Activated CD4-positive, alpha-beta T cell treated with anti-CD3 and anti-CD28 coated beads, Interleukin-2, amount 50 U/mL, for 1 hour (primary cell): ENCODE data around the gene TBCK.
"Not testable (repeated sequence)": the region's sequence is repeated elsewhere in the genome, so short reads cannot be mapped to it uniquely, and the experiment has no call there.

ENCODE experiments used
- DNase-seq: peaks from one replicate; pipeline ENCODE4 v3.0.0-alpha.2; 2020

TBCK gene

DNA sequence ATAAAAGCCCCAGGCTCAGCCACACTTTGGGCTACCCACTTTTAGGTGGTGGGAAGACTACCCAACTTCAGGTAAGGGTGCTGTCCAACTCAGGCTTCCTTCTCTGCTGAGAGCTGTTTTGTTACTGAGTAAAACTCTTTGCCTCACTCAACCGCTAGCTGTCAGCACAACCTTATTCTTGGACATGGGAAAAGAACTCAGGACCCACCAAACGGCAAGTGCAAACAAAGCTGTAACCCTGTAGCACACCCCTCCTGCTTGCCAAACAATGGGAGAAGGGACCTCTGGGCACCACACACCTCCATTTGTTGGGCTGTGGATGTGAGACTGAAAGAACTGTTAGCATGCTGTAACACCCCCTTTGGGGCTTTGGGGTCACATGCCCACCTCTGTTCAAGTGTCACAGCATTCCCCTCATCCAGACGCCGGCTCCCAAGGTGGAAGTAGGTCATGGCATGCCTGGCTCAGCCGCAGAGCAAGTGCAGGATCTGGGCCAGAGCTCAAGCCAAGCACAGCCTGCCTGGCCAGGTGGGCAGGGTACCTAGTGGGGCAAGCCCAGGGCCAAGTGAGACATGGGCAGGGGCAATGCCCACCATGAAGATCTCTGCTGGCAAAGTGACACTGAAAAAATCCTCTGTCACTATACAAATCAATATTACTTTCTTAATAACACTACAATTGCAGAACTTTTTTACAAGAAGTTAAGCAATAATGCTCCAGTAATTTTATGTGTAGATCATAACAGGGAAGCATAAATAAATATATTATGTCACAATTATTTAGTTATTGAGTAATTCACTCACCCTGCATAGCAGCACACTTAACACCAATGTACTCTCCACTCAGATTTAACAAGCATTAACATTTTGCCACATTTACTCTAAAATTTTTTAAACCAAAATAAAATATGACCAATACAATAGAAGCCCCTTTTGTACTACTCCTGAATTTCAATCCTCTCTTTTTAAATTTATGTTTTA lies 107.2 kb downstream of the TBCK start:
- no peak for DNase-seq

DNA sequence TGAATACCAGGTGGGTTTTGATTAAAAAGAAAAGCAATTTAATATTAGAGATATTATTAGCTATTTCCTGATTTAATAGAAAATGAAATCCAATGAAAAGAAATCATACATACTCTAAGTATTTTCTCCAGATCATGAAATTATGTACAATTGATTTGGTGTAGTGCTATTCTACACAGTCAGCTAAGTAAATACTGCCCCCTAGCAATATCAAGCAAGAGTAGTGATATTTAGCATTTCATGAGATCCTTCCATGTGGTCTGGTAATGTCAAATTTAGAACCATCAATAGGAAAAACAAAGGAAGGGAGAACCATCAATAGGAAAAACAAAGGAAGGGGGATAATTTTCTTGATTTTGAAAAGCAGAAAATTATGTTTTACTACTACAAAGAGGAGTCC lies 114.6 kb downstream of the TBCK start:
- DNase-seq, result no peak

DNA sequence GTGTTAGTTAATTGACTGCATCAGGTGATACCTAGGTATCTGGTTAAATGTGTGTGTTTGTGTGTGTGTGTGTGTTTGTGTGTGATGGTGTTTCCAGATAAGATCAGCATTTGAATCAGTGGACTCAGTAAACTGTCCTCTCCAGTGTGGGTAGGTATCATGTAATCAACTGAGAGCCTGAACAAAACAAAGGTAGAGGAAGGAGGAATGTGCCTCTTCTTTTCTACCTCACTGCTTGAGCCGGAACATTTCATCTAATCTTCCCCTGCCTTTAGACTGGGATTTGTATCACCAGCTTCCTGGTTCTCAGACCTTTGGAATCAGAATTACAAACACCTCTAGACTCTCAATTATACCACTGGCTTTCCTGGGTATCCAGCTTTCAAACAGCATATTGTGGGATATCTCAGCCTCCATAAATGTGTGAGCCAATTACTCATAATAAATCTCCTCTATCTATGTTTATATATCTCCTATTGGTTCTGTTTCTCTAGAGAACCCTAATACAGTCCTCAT lies 120.5 kb downstream of the TBCK start:
- no peak for DNase-seq

DNA sequence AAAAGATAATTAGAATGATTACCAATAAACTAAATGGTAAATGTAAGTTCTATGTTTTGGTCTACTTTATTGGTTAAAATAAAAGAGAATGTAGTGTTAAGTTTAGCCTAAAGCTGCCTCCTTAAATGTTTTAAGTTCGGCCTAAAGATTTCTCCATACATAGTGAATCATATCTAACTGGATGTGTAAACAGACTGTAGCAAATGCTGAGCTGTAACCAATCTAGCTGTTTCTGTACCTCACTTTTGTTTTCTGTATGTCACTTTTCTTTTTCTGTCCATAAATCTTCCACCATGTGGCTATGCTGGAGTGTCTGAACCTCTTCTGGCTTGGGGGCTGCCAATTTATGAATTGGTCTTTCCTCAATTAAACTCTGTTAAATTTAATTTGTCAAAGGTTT lies 121.2 kb downstream of the TBCK start:
- no peak for DNase-seq

DNA sequence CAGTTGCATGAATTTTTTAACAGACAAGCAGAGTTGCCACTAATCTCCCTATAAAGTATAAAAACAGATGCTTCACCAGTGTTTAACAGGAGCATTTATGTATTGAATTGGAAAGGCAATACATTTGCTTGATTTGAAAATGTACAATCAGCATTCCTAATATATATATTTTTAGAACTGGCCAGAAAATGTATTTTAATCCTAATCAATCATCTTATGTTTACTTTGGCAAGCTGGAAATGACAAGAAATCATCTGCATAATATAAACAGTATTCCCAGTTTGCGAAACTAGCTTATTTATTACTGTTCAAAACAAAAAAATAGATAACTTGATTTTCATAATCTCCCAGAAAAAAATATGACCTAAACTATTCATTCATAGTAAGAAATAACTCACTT lies 123.9 kb downstream of the TBCK start:
- DNase-seq, result no peak

DNA sequence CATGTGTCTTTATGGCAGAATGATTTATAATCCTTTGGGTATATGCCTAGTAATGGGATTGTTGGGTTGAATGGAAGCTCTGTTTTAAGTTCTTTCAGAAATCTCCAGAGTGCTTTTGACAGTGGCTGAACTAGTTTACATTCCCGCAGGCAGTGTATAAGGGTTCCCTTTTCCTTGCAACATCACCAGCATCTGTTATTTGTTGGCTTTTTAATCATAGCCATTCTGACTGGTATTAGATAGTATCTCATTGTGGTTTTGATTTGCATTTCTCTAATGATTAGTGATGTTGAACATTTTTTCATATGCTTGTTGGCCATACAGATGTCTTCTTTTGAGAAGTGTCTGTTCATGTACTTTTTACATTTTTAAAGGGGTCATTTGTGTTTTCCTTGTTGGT lies 129.8 kb downstream of the TBCK start:
- DNase-seq, result no peak

DNA sequence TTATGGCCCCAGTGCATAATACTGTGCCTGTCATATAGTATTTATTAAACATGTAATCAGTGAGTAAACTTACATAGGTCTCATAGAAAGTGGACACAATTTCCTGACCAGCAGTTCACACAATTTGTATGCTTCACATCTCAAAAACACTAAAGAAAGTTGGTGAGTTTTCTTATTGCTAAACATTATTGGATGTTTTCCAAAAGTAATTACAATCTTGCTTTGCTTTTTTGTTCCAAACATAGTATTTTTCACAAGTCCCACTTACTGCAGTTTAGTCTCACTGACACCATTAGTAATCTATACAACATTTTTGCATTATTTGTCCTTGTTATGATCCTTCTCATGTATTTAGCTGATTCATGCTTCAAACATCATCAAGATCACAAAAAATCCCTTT lies 132.5 kb downstream of the TBCK start:
- no peak for DNase-seq

DNA sequence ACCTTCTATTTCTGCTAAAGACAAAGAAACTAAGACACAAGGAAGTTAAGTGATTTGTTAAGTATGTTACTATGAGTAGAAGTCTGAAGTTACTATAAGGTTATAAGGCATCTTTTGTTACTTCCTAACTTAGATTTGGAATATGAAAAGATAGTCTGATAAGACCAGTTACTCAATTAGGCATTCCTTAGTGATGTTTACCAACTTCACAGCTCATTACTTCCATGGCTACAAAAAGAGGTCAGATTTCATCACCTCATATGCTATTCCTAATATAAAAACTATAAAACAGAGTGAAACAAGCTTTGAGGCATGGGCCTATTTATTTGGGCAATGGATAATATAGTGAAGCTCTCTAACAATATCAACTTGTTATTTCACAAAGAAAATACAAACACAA lies 143.1 kb downstream of the TBCK start:
- DNase-seq, result no peak

DNA sequence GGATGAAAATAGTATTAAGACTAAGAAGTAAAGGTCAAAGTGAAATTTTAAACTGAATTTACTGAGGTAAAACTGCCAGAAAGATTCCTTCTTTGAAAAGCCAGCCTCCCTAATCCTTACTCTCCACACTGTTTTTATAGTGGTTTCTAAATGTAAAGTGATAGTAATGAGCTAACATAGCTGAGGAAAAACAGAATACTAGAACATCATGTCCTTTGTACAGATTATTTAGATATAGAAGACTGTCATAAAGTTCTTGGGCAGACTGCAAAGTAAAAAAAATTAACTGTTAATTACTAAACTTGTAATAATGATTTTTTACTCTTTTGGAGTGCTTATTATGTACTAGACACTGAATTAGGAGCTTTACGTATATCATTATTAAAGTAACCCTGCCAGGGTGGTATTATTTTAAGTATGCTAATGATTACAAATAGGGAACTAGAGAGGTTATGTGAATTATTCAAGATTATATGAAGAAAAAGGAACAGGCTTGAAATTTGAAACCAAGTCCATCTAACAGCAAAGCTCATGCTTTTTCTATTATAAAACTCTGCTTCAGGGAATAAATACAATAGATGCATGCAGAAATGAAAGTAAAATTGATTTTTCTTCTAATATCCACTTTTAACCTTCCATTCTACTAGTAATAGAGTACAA lies 150.5 kb downstream of the TBCK start:
- DNase-seq, result no peak

DNA sequence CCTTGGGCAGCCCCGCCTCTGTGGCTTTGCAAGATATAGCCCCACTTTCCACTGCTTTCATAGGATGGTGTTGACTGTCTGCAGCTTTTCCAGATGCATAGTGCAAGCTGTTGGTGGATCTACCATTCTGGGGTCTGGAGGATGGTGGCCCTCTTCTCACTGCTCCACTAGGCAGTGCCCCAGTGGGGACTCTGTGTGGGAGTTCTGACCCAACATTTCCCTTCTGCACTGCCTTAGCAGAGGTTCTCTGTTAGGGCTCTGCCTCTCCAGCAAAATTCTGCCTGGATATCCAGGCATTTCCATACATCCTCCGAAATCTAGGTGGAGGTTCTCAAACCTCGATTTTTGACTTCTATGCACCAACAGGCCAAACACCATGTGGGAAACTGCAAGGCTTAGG lies 153.7 kb downstream of the TBCK start:
- no peak for DNase-seq

DNA sequence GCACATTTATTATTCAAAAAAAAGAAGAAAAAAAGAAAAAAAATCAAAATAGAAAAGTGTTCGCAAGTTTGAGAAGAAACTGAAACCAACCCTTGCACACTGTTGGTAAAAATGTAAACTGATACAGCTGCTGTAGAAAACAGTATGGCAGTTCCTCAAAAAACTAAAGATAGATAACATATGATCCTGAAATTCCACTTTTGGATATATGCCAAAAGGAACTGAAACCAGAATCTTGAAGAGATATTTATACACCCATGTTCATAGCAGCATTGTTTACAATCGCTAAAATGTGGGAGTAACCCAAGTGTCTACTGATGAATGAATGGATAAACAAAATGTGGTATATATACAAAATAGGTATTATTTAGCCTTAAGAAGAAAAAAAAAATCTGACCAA lies 155.4 kb downstream of the TBCK start:
- DNase-seq, result no peak

DNA sequence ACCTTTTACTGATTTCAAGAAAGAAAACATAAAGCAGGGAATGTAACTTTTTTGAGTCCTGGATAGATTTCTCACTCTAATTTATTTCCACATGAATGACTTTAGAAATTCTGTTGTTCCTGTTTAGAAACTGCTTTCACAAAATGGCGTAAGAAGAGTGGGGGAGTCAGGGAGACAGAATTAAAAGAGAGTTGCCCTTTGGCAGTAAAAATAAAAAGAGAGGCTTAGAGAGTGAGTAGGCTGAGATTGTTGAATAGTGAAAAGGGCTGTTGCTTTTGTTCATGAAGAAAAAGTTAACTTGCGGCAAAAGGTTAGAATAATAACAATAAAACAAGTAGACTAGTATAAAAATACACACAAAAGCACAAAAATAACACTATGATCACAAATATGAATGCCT lies 166.1 kb downstream of the TBCK start:
- no peak for DNase-seq

DNA sequence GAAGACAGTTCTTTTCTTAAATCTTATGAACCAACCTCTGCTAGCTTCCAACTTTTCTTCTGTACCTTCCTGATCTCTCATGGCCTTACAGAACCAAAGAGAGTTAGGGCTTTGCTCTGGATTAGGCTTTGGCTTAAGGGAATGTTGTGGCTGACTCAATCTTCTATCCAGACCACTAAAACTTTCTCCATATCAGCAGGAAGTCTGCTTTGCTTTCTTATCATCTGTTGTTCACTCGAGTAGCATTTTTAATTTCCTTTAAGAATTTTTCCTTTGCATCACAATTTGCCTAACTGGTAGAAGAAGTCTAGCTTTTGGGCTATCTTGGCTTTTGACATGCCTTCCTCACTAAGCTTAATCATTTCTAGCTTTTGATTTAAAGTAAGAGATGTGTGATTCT lies 167.0 kb downstream of the TBCK start:
- no peak for DNase-seq

DNA sequence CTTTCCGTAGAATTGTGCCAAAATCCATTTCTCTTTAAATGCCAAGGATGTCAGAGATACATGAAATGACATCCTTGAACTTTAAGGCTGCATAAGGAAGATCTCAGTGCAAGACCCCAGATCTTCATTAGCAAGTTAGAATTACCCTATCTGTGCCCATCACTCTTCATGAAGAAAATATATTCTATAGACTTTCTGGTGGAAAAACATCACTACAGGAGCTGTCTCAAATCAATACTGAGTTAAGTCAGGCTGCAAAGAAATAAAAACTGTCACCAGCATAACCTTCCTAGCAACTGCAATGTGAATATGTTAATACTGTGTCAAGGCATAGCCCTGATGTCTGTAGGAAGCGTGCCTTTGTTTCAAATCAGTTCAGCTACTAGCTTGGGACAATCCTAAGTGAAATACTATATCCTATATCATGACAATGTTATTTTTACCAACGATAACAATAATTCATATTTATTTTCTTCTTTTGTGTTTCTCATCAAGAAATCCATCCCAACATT lies 173.3 kb downstream of the TBCK start:
- no peak for DNase-seq

DNA sequence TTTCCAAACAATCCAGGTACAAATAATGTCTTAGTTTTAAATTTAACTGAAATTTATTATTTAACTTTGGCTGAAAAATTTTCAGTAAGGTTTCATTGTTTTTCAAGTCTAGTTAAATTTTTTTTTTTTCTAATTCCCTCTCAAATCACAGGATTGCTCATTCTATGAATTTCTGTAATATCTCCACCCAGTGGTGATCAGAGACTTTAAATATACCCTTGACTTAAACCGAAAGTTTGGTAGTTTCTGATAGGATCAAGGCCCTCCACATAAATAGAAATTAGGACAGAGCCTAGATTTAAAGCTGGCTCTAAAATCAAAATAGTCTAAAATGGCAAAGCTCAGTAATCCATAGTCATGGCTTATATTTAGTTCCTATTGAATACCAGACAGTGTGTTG lies 175.4 kb downstream of the TBCK start:
- no peak for DNase-seq

DNA sequence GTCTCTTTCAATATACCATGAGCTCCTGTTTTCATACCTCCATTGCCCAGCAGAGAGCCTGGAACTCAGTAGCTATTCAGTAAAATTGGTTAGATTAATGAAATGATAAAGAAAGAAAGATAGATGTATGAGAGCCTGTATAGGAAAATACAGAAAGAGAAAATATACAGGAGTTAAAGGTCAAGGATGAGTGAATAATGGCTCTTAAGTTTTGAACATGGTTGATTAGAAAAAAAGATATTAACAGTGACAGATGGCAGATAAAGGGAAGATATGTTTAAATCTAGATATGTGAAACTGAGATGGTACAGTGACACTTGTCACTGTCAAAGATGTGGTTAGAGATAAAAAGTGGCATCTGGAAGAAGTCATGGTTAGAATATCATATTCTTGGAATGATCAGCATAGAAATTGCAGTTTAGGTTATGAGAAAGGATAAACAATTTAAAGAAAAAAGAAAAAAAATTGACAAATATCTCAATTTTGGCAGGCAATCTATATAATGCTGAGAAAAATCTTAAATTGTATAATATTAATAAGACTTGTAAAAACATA lies 179.2 kb downstream of the TBCK start:
- DNase-seq, result no peak

DNA sequence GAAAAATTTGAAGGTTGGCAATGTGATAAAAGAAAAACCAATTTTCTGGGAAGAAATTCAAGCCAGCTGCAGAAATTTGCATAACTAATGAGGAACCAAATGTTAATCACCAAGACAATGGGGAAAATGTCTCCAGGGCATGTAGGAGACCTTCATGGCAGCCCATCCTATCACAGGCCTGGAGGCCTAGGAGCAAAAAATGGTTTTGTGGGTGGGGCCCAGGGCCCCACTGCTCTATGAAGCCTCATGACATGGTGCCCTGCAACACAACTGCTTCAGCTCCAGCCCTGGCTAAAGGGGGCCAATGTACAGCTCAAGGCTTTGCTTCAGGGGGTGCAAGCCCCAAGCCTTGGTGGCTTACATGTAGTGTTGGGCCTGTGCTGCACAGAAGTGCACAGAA lies 184.0 kb downstream of the TBCK start:
- DNase-seq, result no peak

DNA sequence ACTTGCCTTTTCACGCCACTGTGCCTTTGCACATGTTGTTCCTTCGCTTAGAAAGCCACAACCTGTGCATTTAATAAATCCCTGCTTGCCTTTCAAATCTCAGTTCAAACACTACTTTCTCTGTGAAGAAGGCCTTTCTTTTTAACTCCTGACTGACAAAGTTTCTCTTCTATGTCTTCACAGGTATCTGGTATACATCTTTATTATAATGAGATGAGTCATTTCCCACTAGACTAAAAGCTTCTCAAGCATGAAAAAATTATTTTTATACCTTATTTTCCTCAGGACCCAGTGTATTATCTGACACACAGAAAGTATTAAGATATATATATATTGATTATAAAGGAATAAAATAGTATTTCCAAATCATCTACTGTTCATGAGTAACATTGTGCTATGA lies 189.9 kb downstream of the TBCK start:
- DNase-seq, result no peak

DNA sequence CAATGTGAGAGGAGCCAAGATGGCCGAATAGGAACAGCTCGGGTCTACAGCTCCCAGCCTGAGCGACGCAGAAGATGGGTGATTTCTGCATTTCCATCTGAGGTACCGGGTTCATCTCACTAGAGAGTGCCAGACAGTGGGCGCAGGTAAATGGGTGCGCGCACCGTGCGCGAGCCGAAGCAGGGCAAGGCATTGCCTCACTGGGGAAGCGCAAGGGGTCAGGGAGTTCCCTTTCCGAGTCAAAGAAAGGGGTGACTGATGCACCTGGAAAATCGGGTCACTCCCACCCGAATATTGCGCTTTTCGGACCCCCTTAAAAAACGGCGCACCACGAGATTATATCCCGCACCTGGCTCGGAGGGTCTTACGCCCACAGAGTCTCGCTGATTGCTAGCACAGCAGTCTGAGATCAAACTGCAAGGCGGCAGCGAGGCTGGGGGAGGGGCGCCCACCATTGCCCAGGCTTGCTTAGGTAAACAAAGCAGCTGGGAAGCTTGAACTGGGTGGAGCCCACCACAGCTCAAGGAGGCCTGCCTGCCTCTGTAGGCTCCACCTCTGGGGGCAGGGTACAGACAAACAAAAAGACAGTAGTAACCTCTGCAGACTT lies 196.0 kb downstream of the TBCK start:
- DNase-seq, result not testable (repeated sequence)

DNA sequence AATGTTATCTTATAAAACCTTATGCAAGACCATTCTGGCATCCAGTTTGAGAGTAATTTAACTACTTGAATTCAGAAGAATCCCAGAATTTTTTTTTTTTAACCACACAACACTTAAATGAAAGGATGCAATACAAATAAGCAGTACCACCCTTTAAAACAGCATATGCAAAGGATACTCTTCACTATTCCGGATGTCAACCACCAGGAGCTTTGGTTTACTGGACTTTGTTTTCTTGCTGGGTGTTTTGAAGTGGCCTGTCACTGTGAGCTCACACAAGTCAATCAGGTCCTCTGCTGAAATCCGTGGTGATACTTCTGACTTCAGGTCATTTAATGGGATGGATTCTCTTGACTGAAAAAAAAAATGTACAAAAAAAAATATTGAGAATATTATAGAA lies 200.0 kb downstream of the TBCK start:
- DNase-seq, result no peak

DNA sequence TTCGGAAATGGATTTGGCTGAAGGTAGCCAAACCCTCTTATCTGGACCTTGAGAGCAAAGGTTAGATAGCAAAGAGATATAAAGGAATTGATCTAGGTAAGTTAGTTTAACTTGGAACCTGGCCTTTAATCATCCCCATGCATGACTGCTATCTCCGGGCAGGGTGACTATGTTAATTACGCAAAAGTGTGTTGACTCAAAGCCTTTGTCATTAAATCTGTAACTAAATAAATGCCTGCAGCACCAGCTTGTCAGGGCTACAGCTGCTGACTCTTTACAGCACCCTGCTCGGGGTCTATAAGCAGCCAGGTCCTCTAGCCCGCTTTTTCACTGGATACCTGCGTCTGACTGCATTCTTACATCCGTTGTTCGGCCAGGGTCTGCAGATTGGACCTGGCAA lies 201.7 kb downstream of the TBCK start:
- no peak for DNase-seq

DNA sequence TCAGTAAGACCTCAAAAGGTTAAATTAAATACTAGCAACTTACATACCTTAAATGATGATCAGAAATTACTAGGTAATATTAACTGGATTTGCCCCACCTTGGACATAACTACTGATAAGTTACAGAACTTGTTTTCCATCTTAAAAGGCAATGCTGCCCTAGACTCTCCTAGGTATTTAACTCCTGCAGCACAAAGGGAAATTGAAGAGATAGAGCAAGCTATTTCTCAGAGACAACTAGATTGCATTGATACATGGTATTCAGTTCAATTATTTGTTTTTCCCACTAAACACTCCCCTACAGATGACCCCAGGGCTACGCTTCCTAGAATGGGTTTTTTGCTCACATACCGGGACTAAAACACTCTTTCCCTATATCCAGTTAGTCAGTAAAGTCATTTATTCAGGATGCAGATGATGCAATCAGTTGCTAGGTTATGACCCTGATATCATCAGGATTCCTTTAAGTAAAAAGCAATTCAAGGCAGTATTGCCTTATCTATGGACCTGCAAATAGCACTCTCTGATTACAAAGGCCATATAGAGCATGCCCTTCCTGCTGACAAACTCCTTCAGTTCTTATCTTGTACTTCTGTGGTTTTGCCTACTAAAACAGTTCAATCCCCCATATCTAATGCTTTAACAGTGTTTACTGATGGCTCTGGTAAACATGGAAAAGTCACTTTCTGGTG lies 204.1 kb downstream of the TBCK start:
- not testable (repeated sequence) for DNase-seq

DNA sequence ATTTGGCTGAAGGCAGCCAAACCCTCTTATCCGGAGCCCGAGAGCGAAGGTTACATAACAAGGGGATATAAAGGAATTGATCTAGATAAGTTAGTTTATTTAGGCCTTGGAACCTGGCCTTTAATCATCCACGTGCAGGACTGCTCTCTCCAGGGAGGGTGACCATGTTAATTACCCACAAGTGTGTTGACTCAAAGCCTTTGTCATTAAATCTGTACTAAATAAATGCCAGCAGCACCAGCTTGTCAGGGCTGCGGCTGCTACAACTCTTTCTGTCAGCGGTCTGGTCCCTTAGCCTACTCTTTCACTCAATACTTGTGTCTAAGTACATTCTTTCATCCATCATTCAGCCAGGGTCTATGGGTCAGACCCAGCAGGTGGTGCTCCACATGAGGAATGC lies 206.1 kb downstream of the TBCK start:
- no peak for DNase-seq
